Ascending aorta (tissue), 2 donors: ENCODE results near the gene SRBD1. TPM values are rescaled to one million over a fixed set of nuclear protein-coding genes. Genes with fewer than 3 reads are reported as not detected.
A peak's percentile ranks its signal among the peaks of the same experiment; 100 is the strongest.

Source experiments
- DNase-seq, 2 donors: peaks; one replicate each; pipeline ENCODE4 v3.0.0-alpha.2; 2019; ENCODE audit warnings: low spot score in 2 of 2
- H3K27ac ChIP-seq, 2 donors: fragments of 200-600 bp; sonication (generic); one replicate each; pipeline ENCODE4 v1.5.1; 2016 to 2017; ENCODE audit warnings: mild to moderate bottlenecking in 1 of 2
- H3K27me3 ChIP-seq: fragments of 200-600 bp; sonication (generic); one replicate; pipeline ENCODE4 v1.5.1; 2017
- H3K36me3 ChIP-seq, 2 donors: fragments of 200-600 bp; sonication (generic); one replicate each; pipeline ENCODE4 v1.5.1; 2016
- H3K4me1 ChIP-seq, 2 donors: fragments of 200-600 bp; sonication (generic); one replicate each; pipeline ENCODE4 v1.5.1; 2016 to 2017; ENCODE audit warnings: mild to moderate bottlenecking in 1 of 2
- H3K4me3 ChIP-seq, 2 donors: fragments of 200-600 bp; sonication (generic); one replicate each; pipeline ENCODE4 v1.5.1; 2016 to 2017; ENCODE audit warnings: mild to moderate bottlenecking in 1 of 2
- H3K9me3 ChIP-seq, 2 donors: fragments of 200-600 bp; sonication (generic); one replicate each; pipeline ENCODE4 v1.5.1; 2016
- intact Hi-C: fragments of 100-400 bp; cut with DNase I; formaldehyde crosslinking; loops from one replicate; pipeline ENCODE4 v1.15.1; 2023
- total RNA-seq: library from RNA; depleted of rRNA; stranded (reverse); fragments of >200 nt; gene quantifications from one replicate; pipeline ENCODE4 v1.1.0, GENCODE V29; 2016
- TF ChIP-seq, protein P1 (sequence below), 3 experiments: fragments of 200-600 bp in 2 of 3; fragments of 450-650 bp in 1 of 3; sonication (generic) in 2 of 3; IDR thresholded peaks; one replicate each; pipeline ENCODE4 v1.5.1; 2016 to 2019; ENCODE audit warnings: antibody characterized with exemption in 3 of 3, mild to moderate bottlenecking in 1 of 3, moderate library complexity in 1 of 3

Gene SRBD1
- total RNA-seq, 1 donor from 2014 or later: 7.6 TPM

DNA sequence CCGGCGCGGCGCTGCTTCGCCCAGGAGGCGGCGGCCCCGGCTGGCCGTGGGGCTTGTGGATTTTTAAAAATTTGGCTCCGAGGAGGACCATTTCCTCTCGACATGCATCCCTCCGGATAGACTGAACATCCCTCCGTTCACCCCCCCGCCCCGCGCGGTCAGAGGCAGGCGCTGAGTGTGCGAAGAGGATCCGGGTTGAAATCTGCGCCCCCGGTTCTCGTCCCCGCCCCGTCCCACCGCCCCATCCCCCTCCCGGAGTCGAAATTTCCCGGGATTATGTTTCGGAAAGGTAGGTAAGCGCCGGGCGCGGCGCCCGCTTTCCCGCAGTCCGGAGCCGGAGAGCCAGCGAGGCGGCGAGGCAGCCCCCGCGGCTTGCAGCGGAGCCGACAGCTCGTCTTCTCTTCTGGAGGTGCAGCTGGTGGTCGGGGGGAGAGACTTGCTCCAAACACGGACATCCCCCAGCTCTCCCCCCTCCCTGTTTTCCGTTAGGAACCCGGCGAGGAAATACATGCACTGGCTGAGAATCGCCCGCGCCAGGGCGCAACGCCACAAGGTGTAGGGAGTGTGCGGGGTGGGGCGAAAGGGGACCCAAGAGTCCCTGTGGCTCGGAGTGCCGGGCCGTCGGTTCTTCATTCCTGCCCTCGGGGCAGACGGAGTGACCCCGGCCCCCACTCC, 40.5 kb upstream of the SRBD1 start, which contains the start of gene PRKCE:
Gene PRKCE, plus strand, starts transcription at position 261 of the 675 bp plus-strand sequence.
- no peaks in the 10 kb centered on the region for H3K36me3 ChIP-seq
- intact Hi-C loops: loop anchor here (2.0 kb wide), 2 partner anchors 41 to 171 kb away; partner anchors contain the start of gene SRBD1
- peak within 1 kb of the TSS; percentile 95 to 96 for H3K27ac ChIP-seq
- TF ChIP-seq, protein P1, sequence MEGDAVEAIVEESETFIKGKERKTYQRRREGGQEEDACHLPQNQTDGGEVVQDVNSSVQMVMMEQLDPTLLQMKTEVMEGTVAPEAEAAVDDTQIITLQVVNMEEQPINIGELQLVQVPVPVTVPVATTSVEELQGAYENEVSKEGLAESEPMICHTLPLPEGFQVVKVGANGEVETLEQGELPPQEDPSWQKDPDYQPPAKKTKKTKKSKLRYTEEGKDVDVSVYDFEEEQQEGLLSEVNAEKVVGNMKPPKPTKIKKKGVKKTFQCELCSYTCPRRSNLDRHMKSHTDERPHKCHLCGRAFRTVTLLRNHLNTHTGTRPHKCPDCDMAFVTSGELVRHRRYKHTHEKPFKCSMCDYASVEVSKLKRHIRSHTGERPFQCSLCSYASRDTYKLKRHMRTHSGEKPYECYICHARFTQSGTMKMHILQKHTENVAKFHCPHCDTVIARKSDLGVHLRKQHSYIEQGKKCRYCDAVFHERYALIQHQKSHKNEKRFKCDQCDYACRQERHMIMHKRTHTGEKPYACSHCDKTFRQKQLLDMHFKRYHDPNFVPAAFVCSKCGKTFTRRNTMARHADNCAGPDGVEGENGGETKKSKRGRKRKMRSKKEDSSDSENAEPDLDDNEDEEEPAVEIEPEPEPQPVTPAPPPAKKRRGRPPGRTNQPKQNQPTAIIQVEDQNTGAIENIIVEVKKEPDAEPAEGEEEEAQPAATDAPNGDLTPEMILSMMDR (IDR thresholded peaks at IDR 0.05): no peak
- no peaks in the 10 kb centered on the region for H3K9me3 ChIP-seq
- peak within 1 kb of the TSS; percentile 79 to 92 for H3K4me3 ChIP-seq
- no peaks in the 10 kb centered on the region for H3K27me3 ChIP-seq
- DNase-seq: peak; percentile 22 to 74
- peaks cover 2 to 10% of the 10 kb centered on the region in 2 donors for H3K4me1 ChIP-seq

DNA sequence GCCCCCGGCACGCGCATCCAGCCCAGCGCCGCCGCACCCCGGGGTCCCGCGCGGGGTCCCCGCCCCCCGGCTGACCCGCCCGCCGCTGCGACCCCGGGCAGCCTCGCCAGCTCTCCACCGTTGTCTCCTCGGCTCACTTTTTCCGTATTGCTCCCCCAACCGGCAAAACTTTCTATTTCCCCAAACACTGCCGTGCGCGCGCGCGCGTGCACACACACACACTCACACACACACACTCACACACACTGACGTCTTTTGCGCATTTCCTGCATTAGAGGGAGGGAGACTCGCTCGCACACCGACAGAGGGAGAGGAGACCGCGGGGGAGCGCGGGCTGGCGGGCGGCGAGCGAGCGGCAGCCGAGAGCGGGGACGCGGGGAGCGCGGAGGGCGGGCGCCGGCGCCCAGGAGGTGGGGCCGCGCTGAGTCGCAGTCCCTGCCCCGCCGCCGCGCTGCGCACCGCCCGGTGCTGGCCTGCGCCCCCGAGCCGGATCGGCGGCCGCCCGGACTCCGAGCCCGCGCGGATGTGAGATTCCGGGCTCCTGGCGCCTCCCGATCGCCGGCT, 39.9 kb upstream of the SRBD1 start:
- peak; percentile 86 to 98 for DNase-seq
- no peaks in the 10 kb centered on the region for H3K27me3 ChIP-seq
- peaks cover 2 to 10% of the 10 kb centered on the region in 2 donors for H3K4me1 ChIP-seq
- peak overlapping the region; percentile 95 to 96 for H3K27ac ChIP-seq
- H3K9me3 ChIP-seq: no peaks in the 10 kb centered on the region
- intact Hi-C loops: loop anchor here (2.0 kb wide), 2 partner anchors 40 to 172 kb away; partner anchors contain the start of gene SRBD1
- H3K36me3 ChIP-seq: no peaks in the 10 kb centered on the region
- TF ChIP-seq, protein P1 (IDR thresholded peaks at IDR 0.05): peak; percentile 21 to 64 (median 47)
- peak overlapping the region; percentile 79 to 92 for H3K4me3 ChIP-seq

DNA sequence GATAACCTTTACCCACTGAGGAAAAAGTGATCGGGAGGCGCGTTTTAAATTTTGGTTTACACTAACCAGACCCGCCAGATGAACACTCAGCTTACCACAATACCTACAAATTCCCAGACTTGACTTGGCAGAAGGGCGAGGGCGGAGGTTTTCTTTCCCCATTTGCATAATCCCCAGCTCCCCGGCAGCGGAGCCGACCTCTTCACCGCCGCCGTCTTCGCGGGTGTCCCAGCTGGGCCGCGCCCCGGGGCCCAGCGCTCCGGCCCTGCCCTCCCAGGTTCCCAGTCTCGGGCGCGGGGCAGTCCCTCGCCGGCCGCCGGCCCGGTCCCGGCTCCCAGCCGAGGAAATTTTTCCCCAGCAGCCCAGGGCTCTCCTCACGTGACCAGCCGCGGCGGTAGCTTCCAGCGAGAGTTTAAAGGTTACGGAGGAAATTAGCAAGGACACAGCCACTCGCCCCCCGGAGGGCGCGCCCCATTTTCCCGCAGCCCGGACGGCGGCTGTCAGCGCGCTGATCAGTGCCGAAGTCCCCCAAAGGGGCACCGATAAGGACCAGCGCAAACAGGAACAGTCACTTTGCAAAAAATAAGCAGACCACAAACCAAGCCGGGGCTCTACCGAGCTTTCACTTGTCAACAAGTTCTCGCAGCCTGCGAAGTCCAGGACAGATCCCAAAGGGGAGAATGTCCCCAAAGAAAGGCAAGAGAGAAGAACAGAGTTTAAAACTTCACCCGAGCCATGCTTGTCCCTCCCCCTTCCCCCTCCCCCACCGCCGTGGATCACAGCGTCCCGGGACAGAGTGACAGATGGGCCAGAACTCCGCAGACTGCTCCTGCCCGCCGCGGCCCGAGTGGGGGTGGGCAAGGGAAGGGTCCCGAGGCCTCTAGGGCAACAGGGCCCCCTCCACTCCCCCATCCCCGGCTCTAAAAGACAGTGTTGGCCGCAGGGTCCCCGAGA, 39.1 kb upstream of the SRBD1 start:
- TF ChIP-seq, protein P1 (IDR thresholded peaks at IDR 0.05): peak in 1 of 3 experiments; percentile 8
- Histone ChIP-seq H3K36me3 (no peaks in the 10 kb centered on the region), H3K4me1 (peaks cover 2 to 10% of the 10 kb centered on the region in 2 donors), H3K9me3 (no peaks in the 10 kb centered on the region), H3K27ac (peak overlapping the region; percentile 95 to 96), H3K4me3 (peak overlapping the region; percentile 79 to 92), H3K27me3 (no peaks in the 10 kb centered on the region)
- peak; percentile 41 to 85 for DNase-seq
- intact Hi-C loops: loop anchor here (2.0 to 10.0 kb wide), 3 partner anchors 39 to 645 kb away; partner anchors contain the start of genes EPAS1 and SRBD1

DNA sequence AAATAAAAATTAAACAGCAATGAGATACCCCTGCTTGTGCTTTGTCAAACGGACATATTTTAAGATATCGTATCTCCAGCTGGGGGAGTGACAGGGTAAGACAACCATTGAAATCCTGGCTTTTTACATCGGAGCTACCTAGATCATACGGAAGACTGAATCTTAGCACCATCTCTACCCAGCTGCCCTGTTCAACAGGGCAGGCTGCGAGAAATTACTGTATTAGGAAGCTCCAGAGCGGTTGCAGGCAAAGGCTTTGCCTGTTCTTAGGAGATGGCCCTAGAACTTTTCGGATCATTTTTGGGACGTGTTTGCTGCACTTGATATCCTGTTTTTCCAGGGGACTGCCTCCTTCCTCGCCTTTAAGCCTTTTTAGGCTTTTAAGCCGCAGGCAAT, 38.4 kb upstream of the SRBD1 start:
- Histone ChIP-seq H3K27me3 (no peaks in the 10 kb centered on the region), H3K27ac (peak overlapping the region; percentile 95 to 96), H3K4me3 (peak overlapping the region; percentile 79 to 92), H3K9me3 (no peaks in the 10 kb centered on the region), H3K4me1 (peaks cover 2 to 10% of the 10 kb centered on the region in 2 donors), H3K36me3 (no peaks in the 10 kb centered on the region)
- no peak for DNase-seq
- TF ChIP-seq, protein P1 (IDR thresholded peaks at IDR 0.05): no peak
- intact Hi-C loops: loop anchor here (10.0 kb wide), 1 partner anchor 645 kb away; the partner anchor contains the start of gene EPAS1

DNA sequence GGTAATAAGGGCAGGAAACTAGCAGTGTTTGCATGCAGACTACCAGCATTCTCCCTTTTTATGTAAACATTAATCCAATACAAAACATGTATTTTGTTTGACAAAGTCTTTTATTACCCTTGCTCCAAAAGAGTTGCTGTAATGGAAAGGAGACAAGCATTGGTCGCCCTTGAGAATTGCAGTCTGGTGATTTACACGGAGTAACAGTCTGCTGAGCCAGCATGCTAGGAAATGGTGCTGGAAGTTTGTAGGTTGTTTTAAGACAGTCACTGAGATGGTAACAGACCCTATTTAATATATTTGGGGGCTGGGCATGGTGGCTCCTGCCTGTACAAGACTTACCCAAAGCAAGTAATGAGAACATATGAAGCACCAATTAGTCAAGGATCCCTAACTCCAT, 37.6 kb upstream of the SRBD1 start:
- Histone ChIP-seq H3K27me3 (no peaks in the 10 kb centered on the region), H3K4me1 (peaks cover 2 to 9% of the 10 kb centered on the region in 2 donors), H3K4me3 (no peak overlapping the region), H3K9me3 (no peaks in the 10 kb centered on the region), H3K27ac (no peak overlapping the region), H3K36me3 (no peaks in the 10 kb centered on the region)
- no peak for DNase-seq
- TF ChIP-seq, protein P1 (IDR thresholded peaks at IDR 0.05): no peak
- intact Hi-C loops: loop anchor here (10.0 kb wide), 1 partner anchor 646 kb away; the partner anchor contains the start of gene EPAS1
